Caco-2 (cell line): ENCODE data around the gene ABCC9. TPM values are rescaled to one million over a fixed set of nuclear protein-coding genes. Genes with fewer than 3 reads are reported as not detected.

Experiments used
- BruUV-seq: library from RNA; stranded (reverse); fragments of 400-500 nt; replicated peaks from 2 replicates; lab custom pipeline; 2021; lab: Mats Ljungman, UMichigan
- CTCF ChIA-PET: fragments of 300-600 bp; sonication (Branson Sonifier 250); formaldehyde crosslinking; loops from one replicate; lab custom pipeline; 2022; ENCODE audit warnings: antibody characterized with exemption; lab: Charles Lee
- POLR2A ChIA-PET: fragments of 300-600 bp; sonication (Branson Sonifier 250); formaldehyde crosslinking; loops from one replicate; lab custom pipeline; 2022; ENCODE audit warnings: antibody characterized with exemption; lab: Charles Lee
- DNase-seq, 2 experiments: peaks; one replicate each; pipeline versions ENCODE4 v3.0.0 to v3.0.0-alpha.2; 2020 to 2022
- H3K27me3 ChIP-seq: replicated peaks from 2 replicates; pipeline ENCODE4 v1.6.0; 2011; ENCODE audit warnings: low read length; ENCODE audit not compliant: control insufficient read depth, insufficient read depth
- H3K36me3 ChIP-seq: 2 replicates; pipeline ENCODE4 v1.5.1; 2011; ENCODE audit warnings: low read length; ENCODE audit not compliant: control insufficient read depth, insufficient read depth
- H3K4me1 ChIP-seq: fragments of 250-450 bp; sonication (Bioruptor Pico); 2 replicates; pipeline ENCODE4 v1.5.1; 2020; ENCODE audit warnings: mild to moderate bottlenecking
- H3K4me3 ChIP-seq: 2 replicates; pipeline ENCODE4 v1.5.1; 2011; ENCODE audit warnings: low read depth, mild to moderate bottlenecking, control low read depth, low read length
- H3K9me3 ChIP-seq: fragments of 250-450 bp; sonication (Bioruptor Pico); 2 replicates; pipeline ENCODE4 v1.5.1; 2020; ENCODE audit warnings: mild to moderate bottlenecking, moderate library complexity
- H3K27ac Mint-ChIP-seq: one replicate; pipeline ENCODE4 v1.8.0; 2022; ENCODE audit warnings: mixed read lengths; ENCODE audit not compliant: unreplicated experiment
- H3K27me3 Mint-ChIP-seq: one replicate; pipeline ENCODE4 v1.8.0; 2022; ENCODE audit warnings: mixed read lengths; ENCODE audit not compliant: insufficient read depth, unreplicated experiment
- H3K36me3 Mint-ChIP-seq: one replicate; pipeline ENCODE4 v1.8.0; 2022; ENCODE audit warnings: mild to moderate bottlenecking, mixed read lengths; ENCODE audit not compliant: insufficient read depth, unreplicated experiment
- H3K4me1 Mint-ChIP-seq: one replicate; pipeline ENCODE4 v1.8.0; 2022; ENCODE audit warnings: low read depth, mixed read lengths; ENCODE audit not compliant: unreplicated experiment
- H3K4me3 Mint-ChIP-seq: one replicate; pipeline ENCODE4 v1.8.0; 2022; ENCODE audit warnings: mild to moderate bottlenecking, moderate library complexity, mixed read lengths; ENCODE audit not compliant: unreplicated experiment
- H3K9me3 Mint-ChIP-seq: one replicate; pipeline ENCODE4 v1.8.0; 2022; ENCODE audit warnings: mixed read lengths; ENCODE audit not compliant: unreplicated experiment
- CTCF ChIP-seq, 2 experiments: fragments of 200-600 bp in 1 of 2; IDR thresholded peaks; 1 replicate in 1 of 2; 2 replicates in 1 of 2; pipeline versions ENCODE4 v1.5.1 to v1.8.0; 2011 to 2022; ENCODE audit warnings: antibody characterized with exemption in 1 of 2, control low read depth in 1 of 2, inconsistent platforms in 1 of 2, low read depth in 1 of 2, low read length in 1 of 2, mild to moderate bottlenecking in 1 of 2, moderate library complexity in 1 of 2; ENCODE audit not compliant: insufficient read depth in 1 of 2, severe bottlenecking in 1 of 2, unreplicated experiment in 1 of 2
- intact Hi-C: fragments of 100-400 bp; cut with micrococcal nuclease; formaldehyde crosslinking; loops from one replicate; pipeline ENCODE4 v1.10.0; 2022; ENCODE audit not compliant: unreplicated experiment
- total RNA-seq: library from RNA; stranded (reverse); gene quantifications from 2 replicates; pipeline ENCODE4 v1.2.3, GENCODE V29; 2022

Gene ABCC9
- total RNA-seq, 1 experiment from 2014 or later: 130 TPM

DNA sequence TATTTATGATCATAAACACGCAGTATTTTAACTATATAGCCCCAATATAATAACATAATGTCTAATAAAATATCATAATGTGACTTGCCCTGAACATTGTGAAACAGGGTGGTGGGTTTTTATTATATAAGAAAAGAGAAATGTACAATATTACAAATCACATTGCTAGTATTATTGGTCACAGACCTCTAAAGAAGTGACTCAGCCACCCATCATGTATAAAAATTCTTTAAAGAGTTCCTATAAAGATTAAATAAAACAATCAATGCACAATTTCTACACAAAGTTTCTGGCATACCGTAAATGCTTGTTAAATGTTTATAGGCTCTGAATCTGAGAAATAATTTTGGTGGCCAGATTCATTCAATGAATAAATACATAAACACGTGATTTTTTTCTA lies 28.9 kb downstream of the ABCC9 start:
- H3K36me3 Mint-ChIP-seq: peaks cover 45% of the 10 kb centered on the region
- no TSS peak for BruUV-seq
- no peaks in the 10 kb centered on the region for H3K27me3 ChIP-seq
- H3K4me3 Mint-ChIP-seq: no peak overlapping the region
- H3K27ac Mint-ChIP-seq: no peak overlapping the region
- no peaks in the 10 kb centered on the region for H3K9me3 ChIP-seq
- no peaks in the 10 kb centered on the region for H3K36me3 ChIP-seq
- intact Hi-C loops: no loop called here
- no peaks in the 10 kb centered on the region for H3K27me3 Mint-ChIP-seq
- ChIA-PET POLR2A (no interaction called here), CTCF (no interaction called here)
- H3K9me3 Mint-ChIP-seq: no peaks in the 10 kb centered on the region
- TF ChIP-seq CTCF (IDR thresholded peaks at IDR 0.05; ENCODE audit: insufficient read depth in 1 of 2, low read depth in 1 of 2, low read length in 1 of 2, severe bottlenecking in 1 of 2, unreplicated experiment in 1 of 2): no peak
- H3K4me1 Mint-ChIP-seq: no peaks in the 10 kb centered on the region
- DNase-seq: no peak
- H3K4me3 ChIP-seq: no peak overlapping the region
- H3K4me1 ChIP-seq: no peaks in the 10 kb centered on the region

- no peaks in the 10 kb centered on the region for H3K9me3 Mint-ChIP-seq
- Histone ChIP-seq H3K9me3 (no peaks in the 10 kb centered on the region), H3K4me1 (no peaks in the 10 kb centered on the region), H3K27me3 (no peaks in the 10 kb centered on the region), H3K36me3 (no peaks in the 10 kb centered on the region), H3K4me3 (no peak overlapping the region)
- DNase-seq: no peak
- CTCF ChIA-PET: no interaction called here
- TF ChIP-seq CTCF (IDR thresholded peaks at IDR 0.05; ENCODE audit: insufficient read depth in 1 of 2, low read depth in 1 of 2, low read length in 1 of 2, severe bottlenecking in 1 of 2, unreplicated experiment in 1 of 2): no peak
- POLR2A ChIA-PET: no interaction called here
- H3K27me3 Mint-ChIP-seq: no peaks in the 10 kb centered on the region
- H3K27ac Mint-ChIP-seq: no peak overlapping the region
- intact Hi-C loops: no loop called here
- H3K36me3 Mint-ChIP-seq: peaks cover 50% of the 10 kb centered on the region
- no peaks in the 10 kb centered on the region for H3K4me1 Mint-ChIP-seq
- H3K4me3 Mint-ChIP-seq: no peak overlapping the region
- no TSS peak for BruUV-seq
These were observed 29.4 kb downstream of the ABCC9 start for GRCh38 chr12:21911832-21912231.

GRCh38 chr12:21910657-21911056 lies 30.6 kb downstream of the ABCC9 start:
- no peak for DNase-seq

More at GRCh38 chr12:21910657-21911056, 30.6 kb downstream of the ABCC9 start:
- no peaks in the 10 kb centered on the region for H3K4me1 ChIP-seq
- BruUV-seq: no TSS peak
- ChIA-PET POLR2A (interaction anchor here (0.5 kb wide), 1 partner anchor 124 kb away, joined by 4 read pairs; no protein-coding TSS in a partner anchor), CTCF (no interaction called here)
- Mint-ChIP-seq H3K27ac (no peak overlapping the region), H3K4me1 (no peaks in the 10 kb centered on the region), H3K36me3 (peaks cover 50% of the 10 kb centered on the region), H3K9me3 (no peaks in the 10 kb centered on the region), H3K27me3 (no peaks in the 10 kb centered on the region), H3K4me3 (no peak overlapping the region)
- no peaks in the 10 kb centered on the region for H3K27me3 ChIP-seq
- intact Hi-C loops: no loop called here
- H3K9me3 ChIP-seq: no peaks in the 10 kb centered on the region
- no peaks in the 10 kb centered on the region for H3K36me3 ChIP-seq
- no peak for TF ChIP-seq CTCF (IDR thresholded peaks at IDR 0.05; ENCODE audit: insufficient read depth in 1 of 2, low read depth in 1 of 2, low read length in 1 of 2, severe bottlenecking in 1 of 2, unreplicated experiment in 1 of 2)
- no peak overlapping the region for H3K4me3 ChIP-seq
